Spleen (tissue), 11 donors: ENCODE measurements around the gene MMP11. TPM values are rescaled to one million over a fixed set of nuclear protein-coding genes. Genes with fewer than 3 reads are reported as not detected.
A peak's percentile ranks its signal among the peaks of the same experiment; 100 is the strongest.

Experiments used
- DNase-seq: peaks from one replicate; pipeline ENCODE4 v3.0.0-alpha.2; 2020
- H3K27ac ChIP-seq, 8 donors: fragments of 200-600 bp; sonication (generic) in 7 of 8; 1 replicate in 4 of 8; 2 replicates in 4 of 8; pipeline versions ENCODE4 v1.5.0 to v1.8.0; 2016 to 2021; ENCODE audit warnings: inconsistent platforms in 4 of 8, mild to moderate bottlenecking in 4 of 8, moderate library complexity in 1 of 8
- H3K27me3 ChIP-seq, 7 donors: fragments of 200-600 bp; sonication (generic) in 6 of 7; replicated peaks in 1 of 7; 1 replicate in 4 of 7; 2 replicates in 3 of 7; pipeline versions ENCODE4 v1.5.0 to v1.8.0; 2016 to 2021; ENCODE audit warnings: inconsistent platforms in 3 of 7, mild to moderate bottlenecking in 1 of 7
- H3K36me3 ChIP-seq, 6 donors: fragments of 200-600 bp; sonication (generic) in 5 of 6; 1 replicate in 4 of 6; 2 replicates in 2 of 6; pipeline versions ENCODE4 v1.5.0 to v1.8.0; 2016 to 2021; ENCODE audit warnings: inconsistent platforms in 2 of 6
- H3K4me1 ChIP-seq, 6 donors: fragments of 200-600 bp; sonication (generic) in 5 of 6; 1 replicate in 3 of 6; 2 replicates in 3 of 6; pipeline versions ENCODE4 v1.5.0 to v1.8.0; 2016 to 2021; ENCODE audit warnings: inconsistent platforms in 3 of 6
- H3K4me3 ChIP-seq, 8 donors: fragments of 200-600 bp; sonication (generic) in 7 of 8; 1 replicate in 4 of 8; 2 replicates in 4 of 8; pipeline versions ENCODE4 v1.5.0 to v1.8.0; 2016 to 2021; ENCODE audit warnings: inconsistent platforms in 4 of 8, mild to moderate bottlenecking in 4 of 8, moderate library complexity in 2 of 8
- H3K9me3 ChIP-seq, 8 donors: fragments of 200-600 bp; sonication (generic) in 7 of 8; 1 replicate in 4 of 8; 2 replicates in 4 of 8; pipeline versions ENCODE4 v1.5.0 to v1.8.0; 2016 to 2021; ENCODE audit warnings: inconsistent platforms in 4 of 8
- CTCF ChIP-seq, 11 experiments: fragments of 200-600 bp in 7 of 11; fragments of 450-650 bp in 4 of 11; sonication (generic) in 4 of 11; IDR thresholded peaks in 8 of 11; conservative IDR thresholded peaks in 3 of 11; 1 replicate in 7 of 11; 2 replicates in 4 of 11; pipeline versions ENCODE4 v1.4.0 to v1.8.0; 2016 to 2021; ENCODE audit warnings: antibody characterized with exemption in 11 of 11, inconsistent platforms in 4 of 11, mild to moderate bottlenecking in 1 of 11
- POLR2A ChIP-seq, 3 donors: fragments of 450-650 bp; IDR thresholded peaks; one replicate each; pipeline ENCODE4 v1.5.1; 2017; ENCODE audit warnings: antibody characterized with exemption in 3 of 3, mild to moderate bottlenecking in 1 of 3
- POLR2AphosphoS5 ChIP-seq, 3 donors: sonication (generic); formaldehyde crosslinking; IDR thresholded peaks; one replicate each; pipeline ENCODE4 v1.5.1; 2017; ENCODE audit warnings: antibody characterized with exemption in 3 of 3
- WGBS, 5 donors: extraction: QIAGEN DNeasy Blood & Tissue Kit in 3 of 5; methylation state at CpG; one replicate each; pipeline versions ENCODE4 v1.1.5 to v1.1.7; 2013 to 2018; 5-methylcytosine and 5-hydroxymethylcytosine counted together
- intact Hi-C: fragments of 100-400 bp; cut with DNase I; formaldehyde crosslinking; loops from one replicate; pipeline ENCODE4 v1.15.0; 2023; ENCODE audit warnings: low total_unique reads
- polyA plus RNA-seq, 3 donors: library from polyadenylated mRNA; stranded (reverse); fragments of 200-250 nt; gene quantifications; one replicate each; pipeline ENCODE4 v1.2.1, GENCODE V29; 2013
- total RNA-seq, 7 donors: library from RNA; depleted of rRNA in 3 of 7; stranded (reverse); fragments of >200 nt in 3 of 7; fragmentation: NEBNext Ultra II Directional in 4 of 7; extraction: Animal tissue kit (Norgen Biotek cat#: 25700) in 4 of 7; gene quantifications; one replicate each; pipeline versions ENCODE4 v1.1.0 to v1.2.1, GENCODE V29; 2016 to 2021
- donor health status: healthy with polysubstance abuse.
- donor health status: DM: no; HTN: no; CAD: no; lungs with moderate emphysema.
- donor health status: DM: no; HTN: no; CAD: no.
- donor health status: Bipolar disorder and iron deficiency.
- donor health status: healthy.
- donor health status: DM: no; HTN: no; CAD: no.
- donor health status: DM: yes; HTN: yes; CAD: no.

The MMP11 gene
- total and polyA plus RNA-seq, 10 donors = 0.66 to 11.0 (median 4.2) TPM

GRCh38 chr22:23833017-23833751 lies 60.5 kb downstream of the MMP11 start:
- intact Hi-C loops = no loop called here
- no peak overlapping the region for H3K27ac ChIP-seq
- H3K27me3 ChIP-seq = no peaks in the 10 kb centered on the region
- TF ChIP-seq POLR2AphosphoS5 (IDR thresholded peaks at IDR 0.05) (no peak), CTCF (IDR thresholded peaks at IDR 0.05 in 8 of 11, conservative IDR thresholded peaks at IDR 0.05 in 3 of 11) (no peak), POLR2A (IDR thresholded peaks at IDR 0.05) (no peak)
- peak; percentile 63 for DNase-seq
- H3K36me3 ChIP-seq = peaks cover 0 to 90% (median 78%) of the 10 kb centered on the region in 6 donors
- no peaks in the 10 kb centered on the region for H3K9me3 ChIP-seq
- peaks cover 3 to 43% (median 20%) of the 10 kb centered on the region in 6 donors for H3K4me1 ChIP-seq
- 87 to 95% (median 91%) methylated on average over 16 of the region's 16 CpGs for WGBS, 5 donors
- no peak overlapping the region for H3K4me3 ChIP-seq

Other genes starting within 250 kb of the MMP11 start
- gene IGLL1, start 192.6 kb upstream of the MMP11 start, total RNA-seq = not detected
- gene IGLL1, start 192.6 kb upstream of the MMP11 start, polyA plus RNA-seq = under 1 TPM in 1 of 3 donors, not detected in 2; 0.26 TPM
- 1 to 10 TPM in 3 of 7 donors, under 1 TPM in 1, not detected in 3; 0.44 to 2.5 (median 2.2) TPM for gene DRICH1, start 140.5 kb upstream of the MMP11 start, total RNA-seq
- gene DRICH1, start 140.5 kb upstream of the MMP11 start, polyA plus RNA-seq = 1 to 10 TPM in 2 of 3 donors, under 1 TPM in 1; 0.29 to 2.2 (median 1.6) TPM
- 10 to 100 TPM in 6 of 7 donors, 1 to 10 TPM in 1; 9.6 to 46.6 (median 23.0) TPM for gene RGL4, start 81.8 kb upstream of the MMP11 start, total RNA-seq
- gene RGL4, start 81.8 kb upstream of the MMP11 start, polyA plus RNA-seq = 10 to 100 TPM; 10.5 to 19.5 (median 15.7) TPM
- gene ZNF70, start 21.7 kb upstream of the MMP11 start, total RNA-seq = 1 to 10 TPM; 5.0 to 7.4 (median 6.0) TPM
- gene ZNF70, start 21.7 kb upstream of the MMP11 start, polyA plus RNA-seq = 1 to 10 TPM in 1 of 3 donors, under 1 TPM in 2; 0.55 to 1.3 (median 0.72) TPM
- 100 to 1,000 TPM in 1 of 7 donors, 10 to 100 TPM in 6; 24.9 to 103 (median 49.5) TPM for gene VPREB3, start 18.4 kb upstream of the MMP11 start, total RNA-seq
- 100 to 1,000 TPM; 315 to 472 (median 377) TPM for gene VPREB3, start 18.4 kb upstream of the MMP11 start, polyA plus RNA-seq
- under 1 TPM in 4 of 7 donors, not detected in 3; 0.44 to 0.97 (median 0.76) TPM for gene C22orf15, start 9.9 kb upstream of the MMP11 start, total RNA-seq
- 1 to 10 TPM in 1 of 3 donors, under 1 TPM in 2; 0.29 to 1.4 (median 0.59) TPM for gene C22orf15, start 9.9 kb upstream of the MMP11 start, polyA plus RNA-seq
- gene CHCHD10, start 4.9 kb upstream of the MMP11 start, total RNA-seq = 100 to 1,000 TPM in 1 of 7 donors, 10 to 100 TPM in 6; 16.8 to 101 (median 83.4) TPM
- gene CHCHD10, start 4.9 kb upstream of the MMP11 start, polyA plus RNA-seq = 100 to 1,000 TPM; 117 to 189 (median 167) TPM
- gene SMARCB1, start 14.1 kb downstream of the MMP11 start, total RNA-seq = 100 to 1,000 TPM in 2 of 7 donors, 10 to 100 TPM in 5; 72.8 to 166 (median 84.6) TPM
- gene SMARCB1, start 14.1 kb downstream of the MMP11 start, polyA plus RNA-seq = 100 to 1,000 TPM in 1 of 3 donors, 10 to 100 TPM in 2; 64.2 to 100 (median 86.9) TPM
- gene DERL3, start 66.2 kb downstream of the MMP11 start, total RNA-seq = 10 to 100 TPM; 10.2 to 62.8 (median 30.4) TPM
- 10 to 100 TPM; 16.1 to 18.8 (median 17.9) TPM for gene DERL3, start 66.2 kb downstream of the MMP11 start, polyA plus RNA-seq
- gene SLC2A11, start 85.0 kb downstream of the MMP11 start, total RNA-seq = 10 to 100 TPM; 12.0 to 21.7 (median 16.9) TPM
- 10 to 100 TPM; 15.6 to 23.5 (median 16.2) TPM for gene SLC2A11, start 85.0 kb downstream of the MMP11 start, polyA plus RNA-seq
- gene MIF, start 121.5 kb downstream of the MMP11 start, total RNA-seq = 100 to 1,000 TPM; 168 to 346 (median 211) TPM
- 100 to 1,000 TPM; 421 to 580 (median 501) TPM for gene MIF, start 121.5 kb downstream of the MMP11 start, polyA plus RNA-seq
- 10 to 100 TPM in 1 of 7 donors, 1 to 10 TPM in 6; 2.0 to 11.6 (median 3.7) TPM for gene GSTT2B, start 188.3 kb downstream of the MMP11 start, total RNA-seq
- 10 to 100 TPM in 1 of 3 donors, 1 to 10 TPM in 2; 4.7 to 11.6 (median 6.6) TPM for gene GSTT2B, start 188.3 kb downstream of the MMP11 start, polyA plus RNA-seq
- gene DDTL, start 194.0 kb downstream of the MMP11 start, total RNA-seq = 1 to 10 TPM in 6 of 7 donors, not detected in 1; 2.3 to 5.0 (median 2.3) TPM
- gene DDTL, start 194.0 kb downstream of the MMP11 start, polyA plus RNA-seq = 1 to 10 TPM; 1.0 to 3.0 (median 1.5) TPM
- gene DDT, start 201.6 kb downstream of the MMP11 start, total RNA-seq = 100 to 1,000 TPM in 1 of 7 donors, 10 to 100 TPM in 6; 63.4 to 112 (median 67.8) TPM
- gene DDT, start 201.6 kb downstream of the MMP11 start, polyA plus RNA-seq = 100 to 1,000 TPM; 138 to 224 (median 154) TPM
- gene GSTT2, start 207.3 kb downstream of the MMP11 start, total RNA-seq = under 1 TPM in 2 of 7 donors, not detected in 5; 0.44 to 0.95 TPM
- 1 to 10 TPM in 1 of 3 donors, under 1 TPM in 2; 0.16 to 1.3 (median 0.41) TPM for gene GSTT2, start 207.3 kb downstream of the MMP11 start, polyA plus RNA-seq
- not detected for gene GSTT4, start 232.6 kb downstream of the MMP11 start, total RNA-seq
- gene GSTT4, start 232.6 kb downstream of the MMP11 start, polyA plus RNA-seq = not detected
- gene CABIN1, start 238.5 kb downstream of the MMP11 start, total RNA-seq = 10 to 100 TPM; 51.3 to 89.5 (median 74.9) TPM
- gene CABIN1, start 238.5 kb downstream of the MMP11 start, polyA plus RNA-seq = 10 to 100 TPM; 25.5 to 44.1 (median 39.6) TPM